ENCODE measurements around the gene FRMD4A. TPM values are rescaled to one million over a fixed set of nuclear protein-coding genes. Genes with fewer than 3 reads are reported as not detected.

Gene FRMD4A
- total and polyA plus RNA-seq, 2 experiments from 2014 or later, result 11.9 to 17.5 TPM

DNA sequence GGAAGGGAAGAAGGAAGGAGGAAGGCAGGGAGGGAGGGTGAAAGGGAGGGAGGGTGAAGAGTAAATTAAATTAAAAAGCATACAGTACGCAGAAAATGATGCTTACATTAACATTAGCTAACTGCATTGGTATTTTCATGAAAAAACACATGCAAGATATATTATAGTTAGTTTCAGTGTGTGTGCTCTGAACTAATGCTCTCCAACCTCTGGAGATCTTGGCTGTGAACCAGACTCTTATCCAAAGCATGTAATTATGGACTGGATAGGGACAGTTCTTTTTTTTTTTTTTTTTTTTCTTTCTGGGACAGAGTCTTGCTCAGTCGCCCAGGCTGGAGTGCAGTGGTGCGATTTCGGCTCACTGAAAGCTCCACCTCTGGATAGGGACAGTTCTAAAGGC lies 357.0 kb downstream of the FRMD4A start:
- H4K20me1 ChIP-seq (ENCODE audit: insufficient read depth), result no peaks in the 10 kb centered on the region
- in situ Hi-C loops (cut with MboI), result no loop called here
- H3K27ac ChIP-seq, result no peak overlapping the region
- no peak overlapping the region for H3K9ac ChIP-seq
- H3K9me2 ChIP-seq (ENCODE audit: insufficient read depth), result no peaks in the 10 kb centered on the region
- peaks cover 8% of the 10 kb centered on the region for H3F3A ChIP-seq (ENCODE audit: insufficient read depth)
- H3K79me2 ChIP-seq (ENCODE audit: insufficient read depth), result no peaks in the 10 kb centered on the region
- no peak for TF ChIP-seq EZH2phosphoT487 (IDR thresholded peaks at IDR 0.05; ENCODE audit: insufficient read depth, low read depth)
- TF ChIP-seq EZH2 (IDR thresholded peaks at IDR 0.05; ENCODE audit: insufficient read depth, poor library complexity, severe bottlenecking), result no peak
- no peak overlapping the region for H3K4me3 ChIP-seq
- DNase-seq, result no peak
- H3K27me3 ChIP-seq (replicated peaks; ENCODE audit: insufficient read depth), result no peaks in the 10 kb centered on the region
- 70 to 74% methylated on average over 4 of the region's 4 CpGs for WGBS, 2 experiments (ENCODE audit: low coverage in 1 of 2, low lambda C conversion rate in 2 of 2, missing lambda C conversion rate in 2 of 2)
- no peak overlapping the region for H2AFZ ChIP-seq
- H3K36me3 ChIP-seq (ENCODE audit: low read depth), result no peaks in the 10 kb centered on the region
- H3K4me1 ChIP-seq (ENCODE audit: insufficient read depth), result peaks cover 34% of the 10 kb centered on the region
- H3K4me2 ChIP-seq (ENCODE audit: unreplicated experiment), result no peak overlapping the region
- no peaks in the 10 kb centered on the region for H3K9me3 ChIP-seq (ENCODE audit: low read depth)

- TF ChIP-seq EZH2 (IDR thresholded peaks at IDR 0.05; ENCODE audit: insufficient read depth, poor library complexity, severe bottlenecking), result no peak
- TF ChIP-seq EZH2phosphoT487 (IDR thresholded peaks at IDR 0.05; ENCODE audit: insufficient read depth, low read depth), result no peak
- 59 to 69% methylated on average over 4 of the region's 4 CpGs for WGBS, 2 experiments (ENCODE audit: low coverage in 1 of 2, low lambda C conversion rate in 2 of 2, missing lambda C conversion rate in 2 of 2)
- Histone ChIP-seq H3K79me2 (ENCODE audit: insufficient read depth) (no peaks in the 10 kb centered on the region), H2AFZ (no peak overlapping the region), H3K27ac (no peak overlapping the region), H3K9me2 (ENCODE audit: insufficient read depth) (no peaks in the 10 kb centered on the region), H3F3A (ENCODE audit: insufficient read depth) (0 out of 2 replicates have a peak, but pooled peaks cover under 1% of the 10 kb centered on the region), H3K9me3 (ENCODE audit: low read depth) (no peaks in the 10 kb centered on the region), H3K4me3 (no peak overlapping the region), H3K4me1 (ENCODE audit: insufficient read depth) (peaks cover 25% of the 10 kb centered on the region), H4K20me1 (ENCODE audit: insufficient read depth) (no peaks in the 10 kb centered on the region), H3K27me3 (replicated peaks; ENCODE audit: insufficient read depth) (no peaks in the 10 kb centered on the region), H3K36me3 (ENCODE audit: low read depth) (no peaks in the 10 kb centered on the region), H3K9ac (no peak overlapping the region), H3K4me2 (ENCODE audit: unreplicated experiment) (no peak overlapping the region)
- in situ Hi-C loops (cut with MboI), result no loop called here
- no peak for DNase-seq
These were observed 358.1 kb downstream of the FRMD4A start for GRCh38 chr10:13972609-13973008.

DNA sequence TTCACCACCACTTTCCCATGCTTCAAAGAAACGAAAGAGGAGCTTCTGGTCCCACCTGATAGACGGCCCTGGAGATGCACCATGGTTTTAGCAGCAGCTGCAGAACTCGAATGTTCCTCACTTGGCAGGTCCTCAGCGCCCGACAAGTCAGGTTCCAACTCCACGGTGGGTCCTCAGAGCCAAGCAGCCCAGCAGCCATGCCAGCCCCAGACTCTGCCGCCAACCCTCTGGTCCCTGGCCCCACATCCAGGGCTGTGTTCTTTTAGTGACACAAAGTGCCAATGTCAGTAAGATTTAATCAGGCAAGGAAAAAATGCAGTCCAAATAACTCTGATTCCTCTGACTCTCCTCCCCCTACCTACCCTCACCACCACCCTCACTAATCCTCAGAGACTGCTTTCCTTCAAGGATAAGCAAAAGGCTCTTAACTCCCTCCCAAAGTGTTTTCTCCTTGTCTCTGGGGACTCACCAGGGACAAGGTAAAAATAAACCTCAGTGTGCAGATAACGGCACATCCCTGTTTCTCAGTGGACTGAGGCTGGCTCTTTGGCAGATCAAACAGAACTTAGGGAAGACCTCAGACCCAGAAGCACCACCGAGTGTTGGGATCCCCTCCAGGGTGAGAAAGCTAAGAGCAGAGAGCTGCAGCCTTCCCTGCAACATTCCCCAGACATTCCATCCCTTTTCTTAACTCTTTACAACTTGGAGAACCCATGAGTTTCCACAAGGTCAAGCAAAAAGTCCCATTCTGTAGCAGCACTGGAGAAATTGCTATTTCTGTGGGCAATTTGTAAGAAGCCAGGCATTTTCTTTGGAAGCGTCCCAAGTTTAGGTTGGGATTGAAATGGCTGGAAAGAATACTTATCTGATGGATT lies 358.9 kb downstream of the FRMD4A start:
- TF ChIP-seq EZH2phosphoT487 (IDR thresholded peaks at IDR 0.05; ENCODE audit: insufficient read depth, low read depth) (no peak), EZH2 (IDR thresholded peaks at IDR 0.05; ENCODE audit: insufficient read depth, poor library complexity, severe bottlenecking) (no peak)
- Histone ChIP-seq H2AFZ (peak overlapping the region; percentile 50), H4K20me1 (ENCODE audit: insufficient read depth) (no peaks in the 10 kb centered on the region), H3F3A (ENCODE audit: insufficient read depth) (no peaks in the 10 kb centered on the region), H3K9me2 (ENCODE audit: insufficient read depth) (no peaks in the 10 kb centered on the region), H3K4me1 (ENCODE audit: insufficient read depth) (peaks cover 18% of the 10 kb centered on the region), H3K9ac (no peak overlapping the region), H3K79me2 (ENCODE audit: insufficient read depth) (no peaks in the 10 kb centered on the region), H3K9me3 (ENCODE audit: low read depth) (no peaks in the 10 kb centered on the region), H3K4me2 (ENCODE audit: unreplicated experiment) (peak overlapping the region; percentile 15), H3K27me3 (replicated peaks; ENCODE audit: insufficient read depth) (no peaks in the 10 kb centered on the region), H3K4me3 (peak overlapping the region; percentile 13; the same call in 1 of the 2 replicates), H3K27ac (no peak overlapping the region), H3K36me3 (ENCODE audit: low read depth) (no peaks in the 10 kb centered on the region)
- 31% methylated on average over 10 of the region's 10 CpGs for WGBS, 2 experiments (ENCODE audit: low coverage in 1 of 2, low lambda C conversion rate in 2 of 2, missing lambda C conversion rate in 2 of 2)
- in situ Hi-C loops (cut with MboI), result no loop called here
- peak; percentile 40 for DNase-seq

GRCh38 chr10:13970957-13971353 lies 359.8 kb downstream of the FRMD4A start:
- no peak for DNase-seq
- Histone ChIP-seq H3K36me3 (ENCODE audit: low read depth) (no peaks in the 10 kb centered on the region), H3K4me1 (ENCODE audit: insufficient read depth) (peaks cover 17% of the 10 kb centered on the region), H3K27ac (no peak overlapping the region), H3K27me3 (replicated peaks; ENCODE audit: insufficient read depth) (no peaks in the 10 kb centered on the region), H3K4me2 (ENCODE audit: unreplicated experiment) (no peak overlapping the region), H3K79me2 (ENCODE audit: insufficient read depth) (no peaks in the 10 kb centered on the region), H2AFZ (no peak overlapping the region), H3K9me2 (ENCODE audit: insufficient read depth) (no peaks in the 10 kb centered on the region), H4K20me1 (ENCODE audit: insufficient read depth) (no peaks in the 10 kb centered on the region), H3K4me3 (no peak overlapping the region), H3F3A (ENCODE audit: insufficient read depth) (no peaks in the 10 kb centered on the region), H3K9ac (no peak overlapping the region), H3K9me3 (ENCODE audit: low read depth) (no peaks in the 10 kb centered on the region)
- in situ Hi-C loops (cut with MboI), result no loop called here
- 97% methylated on average over 12 of the region's 12 CpGs for WGBS, 2 experiments (ENCODE audit: low coverage in 1 of 2, low lambda C conversion rate in 2 of 2, missing lambda C conversion rate in 2 of 2)
- no peak for TF ChIP-seq EZH2phosphoT487 (IDR thresholded peaks at IDR 0.05; ENCODE audit: insufficient read depth, low read depth)
- TF ChIP-seq EZH2 (IDR thresholded peaks at IDR 0.05; ENCODE audit: insufficient read depth, poor library complexity, severe bottlenecking), result no peak
